CD4-positive, alpha-beta T cell treated with Interleukin-4 for 4 hours (primary cell): ENCODE measurements around the gene TYK2.

Experiments
- DNase-seq: peaks from one replicate; pipeline ENCODE4 v3.0.0-alpha.2; 2020

TYK2 gene

GRCh38 chr19:10332965-10333757 is 47.2 kb downstream of the TYK2 start, which contains the start of gene RAVER1:
Gene RAVER1, minus strand, starts transcription at chr19:10333529. Its CDS starts 22 bp downstream, at chr19:10333507.
- peak; percentile 97 for DNase-seq

DNA sequence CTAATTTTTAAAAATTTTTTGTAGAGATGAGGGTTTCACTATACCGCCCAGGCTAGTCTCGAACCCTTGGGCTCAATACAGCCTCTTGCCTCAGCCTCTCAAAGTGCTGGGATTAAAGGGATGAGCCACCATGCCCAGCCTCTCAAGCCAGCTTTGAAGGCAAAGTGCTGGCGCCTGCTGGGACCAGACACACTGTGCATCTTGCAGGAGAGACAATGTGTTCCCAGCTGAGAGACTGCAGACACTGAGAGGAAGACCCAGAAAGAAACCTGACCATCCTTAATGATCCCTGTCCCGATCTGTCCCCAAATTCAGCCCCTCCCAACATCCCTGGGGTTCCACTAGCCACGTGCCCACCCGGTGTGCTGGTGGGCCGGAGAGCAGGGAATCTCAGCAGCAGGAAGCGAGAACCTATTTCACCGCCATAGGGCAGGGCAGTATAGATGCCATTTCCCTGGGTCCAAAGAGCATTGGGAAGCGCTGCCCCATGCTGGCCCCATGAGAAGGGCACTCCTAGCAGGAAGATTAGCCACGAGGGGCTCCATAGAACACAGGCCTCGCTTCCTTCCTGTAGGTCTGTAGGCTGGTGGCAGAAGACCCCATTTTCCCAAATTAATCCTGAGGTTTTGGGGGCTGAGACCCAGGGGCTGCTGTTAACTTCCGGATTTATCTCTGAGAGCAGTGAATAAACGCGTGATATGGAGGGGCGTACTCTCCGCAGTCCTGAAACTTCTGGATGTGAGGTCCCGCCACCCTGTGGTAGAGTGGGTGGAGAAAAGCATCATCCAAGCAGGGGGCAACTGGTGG is 48.0 kb downstream of the TYK2 start:
- no peak for DNase-seq

- no peak for DNase-seq
These were observed 50.8 kb downstream of the TYK2 start for GRCh38 chr19:10329555-10329954.

DNA sequence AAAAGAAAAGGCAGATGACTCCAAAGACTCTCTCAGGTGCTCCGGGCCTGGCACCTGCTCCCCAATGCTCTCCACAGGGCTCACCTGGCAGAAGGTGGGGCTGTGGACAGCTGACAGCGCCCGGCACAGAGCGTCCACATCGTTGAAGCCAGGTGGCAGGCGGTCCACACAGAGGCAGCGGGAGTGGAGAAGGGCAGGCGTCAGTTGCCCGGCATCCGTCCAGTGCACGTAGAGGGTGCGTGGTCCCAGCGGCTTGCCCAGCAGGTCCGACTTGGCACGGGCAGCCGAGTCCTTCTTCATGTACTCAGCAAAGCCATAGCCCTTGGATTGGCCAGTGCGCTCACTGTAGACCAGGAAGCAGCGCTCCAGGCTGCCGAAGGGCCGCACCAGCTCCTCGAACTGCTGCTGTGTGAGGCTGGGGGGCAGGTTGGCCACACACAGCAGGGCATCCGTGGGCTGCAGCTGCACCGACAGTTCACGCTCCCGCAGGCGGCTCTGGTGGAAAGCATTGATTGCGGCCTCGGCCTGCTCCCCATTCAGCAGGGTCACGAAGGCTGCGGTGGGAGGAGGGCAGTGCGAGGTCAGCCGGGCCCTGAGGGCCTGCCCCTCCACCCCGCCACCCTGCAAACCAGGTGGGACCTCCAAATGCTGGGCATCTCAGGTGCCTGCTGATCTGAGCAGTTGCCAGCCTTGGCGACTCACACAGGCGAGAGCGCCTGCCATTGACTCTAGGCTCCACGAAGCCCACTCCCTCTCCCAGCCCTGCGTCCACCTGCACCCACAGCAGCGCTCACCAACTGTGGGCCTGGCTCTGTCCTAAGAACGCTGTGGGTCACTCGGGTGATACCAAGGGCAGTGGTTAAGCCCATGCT is 51.6 kb downstream of the TYK2 start:
- no peak for DNase-seq

DNA sequence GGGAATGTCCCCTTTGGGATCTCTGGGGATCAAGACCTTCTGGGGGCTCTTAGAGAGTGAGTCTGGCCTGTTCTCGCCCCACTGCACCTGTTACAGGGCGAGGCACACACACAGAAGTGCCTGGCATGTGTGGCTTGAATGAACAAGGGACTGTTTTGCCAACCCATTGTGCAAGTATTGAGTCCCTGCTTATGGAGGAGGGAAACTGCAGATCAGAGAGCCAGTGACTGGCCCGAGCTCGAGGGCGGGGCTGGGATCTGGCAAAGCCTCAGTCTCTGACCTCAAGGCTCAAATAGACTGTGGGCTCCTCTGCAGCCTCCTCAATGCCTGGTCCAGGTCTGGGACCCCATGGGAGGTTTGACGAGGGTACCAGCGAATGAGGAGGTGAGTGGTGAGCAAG is 52.6 kb downstream of the TYK2 start:
- DNase-seq, result no peak

GRCh38 chr19:10325732-10326131 is 54.6 kb downstream of the TYK2 start:
- no peak for DNase-seq

DNA sequence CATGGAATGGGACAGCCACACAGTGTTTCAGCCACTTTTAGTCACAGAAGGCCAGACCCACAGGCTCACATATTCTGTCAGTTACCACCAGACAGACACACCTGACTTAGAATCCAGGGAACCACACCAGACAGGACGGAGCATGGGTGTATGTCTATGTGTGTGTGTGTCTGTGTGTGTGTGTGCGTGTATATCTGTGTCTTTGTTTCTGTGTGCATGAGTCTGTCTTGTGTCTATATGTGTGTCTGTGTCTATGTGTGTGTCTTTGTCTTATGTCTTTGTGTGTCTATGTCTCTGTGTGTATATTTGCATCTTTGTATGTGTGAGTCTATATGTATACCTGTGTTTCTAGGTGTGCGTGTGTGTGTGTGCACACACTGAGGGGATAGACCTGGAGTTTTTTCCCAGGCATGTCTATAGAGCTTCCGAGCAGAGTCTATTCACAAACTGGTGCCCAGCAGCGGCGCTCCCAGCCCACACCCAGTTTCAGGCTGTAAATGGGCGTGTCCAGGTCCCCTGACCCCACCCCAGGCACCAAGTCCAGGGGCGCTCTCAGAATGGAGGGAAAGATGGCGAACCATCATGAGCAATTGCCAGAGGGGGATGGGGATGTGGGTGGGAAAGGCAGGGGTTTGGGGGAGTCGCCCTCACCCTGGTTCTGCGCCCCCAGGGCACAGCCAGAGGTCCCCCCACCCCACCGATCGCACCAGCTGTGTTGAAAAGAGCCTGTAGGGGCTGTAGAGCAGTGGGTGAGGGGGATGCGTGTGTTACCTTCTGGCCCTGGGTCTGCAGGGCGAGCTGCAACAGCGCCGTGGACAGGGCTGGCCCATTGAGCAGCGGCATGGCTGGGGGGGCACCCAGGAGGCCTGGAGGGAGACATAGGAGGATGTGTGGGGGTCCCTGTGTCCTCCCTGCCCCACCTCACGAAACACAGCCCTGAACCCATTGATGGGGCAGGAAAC is 58.2 kb downstream of the TYK2 start:
- no peak for DNase-seq

- no peak for DNase-seq
These were observed 59.0 kb downstream of the TYK2 start for GRCh38 chr19:10321417-10321797.

- DNase-seq, result no peak
These were observed 59.6 kb downstream of the TYK2 start for GRCh38 chr19:10320602-10321416.

GRCh38 chr19:10318807-10319682 is 61.3 kb downstream of the TYK2 start:
- no peak for DNase-seq

DNA sequence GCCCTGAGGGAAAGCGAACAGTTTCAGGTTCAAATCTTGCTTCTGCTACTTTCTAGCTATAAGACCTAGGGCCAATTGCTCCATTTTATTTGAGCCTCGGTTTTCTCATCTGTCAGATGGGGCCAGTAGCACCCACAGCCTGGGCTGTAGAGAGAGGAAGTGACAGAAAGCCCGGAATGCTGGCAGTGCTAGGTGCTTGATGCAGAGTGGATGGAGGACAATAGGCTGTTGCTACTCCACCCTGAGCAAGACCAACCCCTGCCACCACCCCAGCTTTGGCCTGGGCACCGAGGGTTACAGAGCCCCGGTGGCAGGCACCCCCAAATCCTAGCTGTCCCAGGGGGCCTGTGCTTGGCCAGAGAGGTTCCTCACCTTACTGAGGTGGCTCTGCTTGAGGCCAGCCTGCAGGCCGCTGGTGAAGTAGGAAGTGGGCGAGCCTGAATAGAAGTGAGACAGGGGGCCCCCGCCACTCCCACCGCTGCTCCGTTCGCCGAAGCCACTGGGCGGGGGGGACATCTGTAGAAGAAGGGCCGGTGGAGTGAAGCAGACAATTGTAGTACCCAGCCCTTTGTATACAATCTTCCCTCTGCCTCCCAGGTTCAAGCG is 62.4 kb downstream of the TYK2 start:
- no peak for DNase-seq

DNA sequence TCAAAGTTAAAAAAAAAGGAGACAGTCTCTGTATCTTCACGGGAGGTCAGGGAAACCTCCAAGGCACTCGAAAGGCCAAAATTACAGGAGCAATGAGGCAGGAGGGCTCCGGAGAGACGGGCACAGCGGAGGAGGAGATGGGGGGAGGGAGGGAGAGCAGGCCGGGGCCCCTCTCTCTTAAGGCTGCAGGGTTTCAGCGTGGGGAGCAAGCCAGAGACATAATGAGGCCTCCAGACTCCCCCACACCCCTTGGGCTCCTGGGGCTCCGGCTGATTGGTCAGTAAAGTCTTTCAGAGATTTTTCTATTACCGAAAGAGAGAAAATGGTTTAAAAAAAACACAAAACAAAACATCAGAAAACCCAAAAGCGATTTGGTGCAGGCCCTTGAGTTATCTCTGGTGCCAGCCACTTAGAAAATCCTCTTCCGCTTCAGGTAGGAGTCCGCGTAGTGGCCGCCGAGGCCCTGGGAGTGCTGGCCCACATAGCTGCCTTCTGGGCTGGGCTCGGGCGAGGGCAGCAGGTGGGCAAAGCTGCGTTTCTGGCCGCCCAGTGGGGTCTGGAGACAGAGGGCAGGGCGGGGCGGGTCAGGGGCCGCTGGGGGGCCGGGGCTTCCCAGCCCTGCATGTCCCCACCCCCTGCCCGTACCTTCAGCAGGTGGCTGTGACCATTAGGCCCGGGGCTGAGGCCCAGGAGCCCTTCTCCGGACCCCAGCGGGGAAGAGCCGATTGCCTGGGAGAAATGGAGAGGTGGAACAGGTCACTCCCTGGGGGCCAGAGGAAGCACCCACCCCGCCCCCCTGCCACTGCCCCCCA is 63.1 kb downstream of the TYK2 start:
- DNase-seq, result no peak

- DNase-seq, result no peak
These were observed 63.9 kb downstream of the TYK2 start for GRCh38 chr19:10316229-10317044.

GRCh38 chr19:10315335-10316214 is 64.8 kb downstream of the TYK2 start, which contains the start of gene FDX2:
Gene FDX2, minus strand, starts transcription at chr19:10316015. Its CDS starts 19 bp downstream, at chr19:10315996.
- DNase-seq, result peak; percentile 89

GRCh38 chr19:10309423-10309822 is 70.9 kb downstream of the TYK2 start, which contains the start of gene ZGLP1:
Gene ZGLP1, minus strand, starts transcription at chr19:10309815.
- no peak for DNase-seq

DNA sequence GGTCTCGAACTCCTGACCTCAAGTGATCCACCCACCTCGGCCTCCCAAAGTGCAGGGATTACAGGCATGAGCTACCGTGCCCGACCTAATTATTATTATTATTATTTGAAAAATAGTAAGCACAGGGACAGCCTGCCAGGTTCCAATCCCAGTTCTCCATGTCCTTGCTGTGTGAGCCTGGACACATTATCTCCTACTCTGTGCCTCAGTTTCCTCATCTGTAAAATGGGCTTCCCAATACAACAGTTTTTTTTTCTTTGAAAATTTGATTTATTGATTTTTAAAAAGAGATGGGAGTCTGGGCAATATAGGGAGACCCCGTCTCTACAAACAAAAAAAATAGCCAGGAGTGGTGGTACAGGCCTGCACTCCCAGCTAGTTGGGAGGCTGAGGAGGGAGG is 74.0 kb downstream of the TYK2 start:
- no peak for DNase-seq
